Fibroblast of the conjunctiva (primary cell): ENCODE data around the gene ZNF678.
"Not testable (repeated sequence)": the region's sequence is repeated elsewhere in the genome, so short reads cannot be mapped to it uniquely, and the experiment has no call there.

Experiments
- DNase-seq: peaks from one replicate; pipeline ENCODE4 v3.0.0-alpha.2; 2010; ENCODE audit warnings: low read depth

Gene ZNF678

GRCh38 chr1:227604446-227604845, 41.1 kb downstream of the ZNF678 start:
- DNase-seq: no peak

- not testable (repeated sequence) for DNase-seq
Observed at GRCh38 chr1:227606271-227606670, 42.9 kb downstream of the ZNF678 start.

GRCh38 chr1:227607336-227607898, 44.1 kb downstream of the ZNF678 start:
- DNase-seq: no peak

- no peak for DNase-seq
Observed at GRCh38 chr1:227612658-227613057, 49.3 kb downstream of the ZNF678 start.

- no peak for DNase-seq
Observed at GRCh38 chr1:227613526-227613925, 50.2 kb downstream of the ZNF678 start.

GRCh38 chr1:227621211-227621610, 57.9 kb downstream of the ZNF678 start:
- no peak for DNase-seq

- DNase-seq: no peak
Observed at GRCh38 chr1:227622739-227623475, 59.6 kb downstream of the ZNF678 start.

GRCh38 chr1:227632325-227632724, 69.0 kb downstream of the ZNF678 start:
- DNase-seq: no peak

GRCh38 chr1:227635596-227635995, 72.2 kb downstream of the ZNF678 start:
- DNase-seq: no peak

GRCh38 chr1:227654431-227654830, 91.1 kb downstream of the ZNF678 start:
- no peak for DNase-seq

GRCh38 chr1:227654858-227655752, 91.7 kb downstream of the ZNF678 start:
- no peak for DNase-seq

GRCh38 chr1:227661495-227661894, 98.1 kb downstream of the ZNF678 start:
- DNase-seq: no peak

GRCh38 chr1:227662933-227663332, 99.6 kb downstream of the ZNF678 start:
- DNase-seq: no peak

GRCh38 chr1:227666286-227666685, 102.9 kb downstream of the ZNF678 start:
- DNase-seq: no peak

GRCh38 chr1:227673441-227673840, 110.1 kb downstream of the ZNF678 start:
- no peak for DNase-seq

- DNase-seq: no peak
Observed at GRCh38 chr1:227685807-227686206, 122.5 kb downstream of the ZNF678 start.

- no peak for DNase-seq
Observed at GRCh38 chr1:227697321-227697864, 134.0 kb downstream of the ZNF678 start.

GRCh38 chr1:227701631-227702030, 138.3 kb downstream of the ZNF678 start:
- not testable (repeated sequence) for DNase-seq

GRCh38 chr1:227707846-227708245, 144.5 kb downstream of the ZNF678 start:
- no peak for DNase-seq

GRCh38 chr1:227709451-227709850, 146.1 kb downstream of the ZNF678 start:
- DNase-seq: no peak

- DNase-seq: not testable (repeated sequence)
Observed at GRCh38 chr1:227710474-227710873, 147.1 kb downstream of the ZNF678 start.

- no peak for DNase-seq
Observed at GRCh38 chr1:227712648-227713047, 149.3 kb downstream of the ZNF678 start.

- DNase-seq: no peak
Observed at GRCh38 chr1:227718932-227719331, 155.6 kb downstream of the ZNF678 start.
